ENCODE measurements around the gene ZNF473.
"Not testable (repeated sequence)": the region's sequence is repeated elsewhere in the genome, so short reads cannot be mapped to it uniquely, and the experiment has no call there.

DNA sequence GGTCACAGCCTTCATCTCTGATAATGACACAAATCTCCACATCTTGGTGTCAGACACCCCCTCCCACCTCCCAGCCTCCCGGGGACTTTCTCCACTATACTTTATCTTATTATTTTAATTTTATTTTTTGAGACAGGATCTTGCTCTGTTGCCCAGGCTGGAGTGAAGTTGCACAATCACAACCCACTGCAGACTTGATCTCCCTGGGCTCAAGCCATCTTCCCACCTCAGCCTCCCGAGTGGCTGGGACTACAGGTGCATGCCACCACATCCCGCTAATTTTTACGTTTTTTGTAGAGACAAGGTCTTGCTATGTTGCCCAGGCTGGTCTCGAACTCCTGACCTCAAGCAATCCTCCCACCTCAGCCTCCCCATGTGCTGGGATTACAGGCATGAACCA lies 42.6 kb downstream of the ZNF473 start:
- TF ChIP-seq EZH2 (IDR thresholded peaks at IDR 0.05; ENCODE audit: low read length) = not testable (repeated sequence)
- TF ChIP-seq, protein P1, sequence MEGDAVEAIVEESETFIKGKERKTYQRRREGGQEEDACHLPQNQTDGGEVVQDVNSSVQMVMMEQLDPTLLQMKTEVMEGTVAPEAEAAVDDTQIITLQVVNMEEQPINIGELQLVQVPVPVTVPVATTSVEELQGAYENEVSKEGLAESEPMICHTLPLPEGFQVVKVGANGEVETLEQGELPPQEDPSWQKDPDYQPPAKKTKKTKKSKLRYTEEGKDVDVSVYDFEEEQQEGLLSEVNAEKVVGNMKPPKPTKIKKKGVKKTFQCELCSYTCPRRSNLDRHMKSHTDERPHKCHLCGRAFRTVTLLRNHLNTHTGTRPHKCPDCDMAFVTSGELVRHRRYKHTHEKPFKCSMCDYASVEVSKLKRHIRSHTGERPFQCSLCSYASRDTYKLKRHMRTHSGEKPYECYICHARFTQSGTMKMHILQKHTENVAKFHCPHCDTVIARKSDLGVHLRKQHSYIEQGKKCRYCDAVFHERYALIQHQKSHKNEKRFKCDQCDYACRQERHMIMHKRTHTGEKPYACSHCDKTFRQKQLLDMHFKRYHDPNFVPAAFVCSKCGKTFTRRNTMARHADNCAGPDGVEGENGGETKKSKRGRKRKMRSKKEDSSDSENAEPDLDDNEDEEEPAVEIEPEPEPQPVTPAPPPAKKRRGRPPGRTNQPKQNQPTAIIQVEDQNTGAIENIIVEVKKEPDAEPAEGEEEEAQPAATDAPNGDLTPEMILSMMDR (optimal IDR thresholded peaks at IDR 0.05 in 1 of 3, IDR thresholded peaks at IDR 0.05 in 1 of 3, conservative IDR thresholded peaks at IDR 0.05 in 1 of 3; ENCODE audit: extremely low read depth in 1 of 3, insufficient read depth in 2 of 3, low read length in 3 of 3) = not testable (repeated sequence)

Data from keratinocyte (primary cell).